Measurements from ENCODE around the gene LRRK1. TPM values are rescaled to one million over a fixed set of nuclear protein-coding genes. Genes with fewer than 3 reads are reported as not detected.

The LRRK1 gene
- total RNA-seq, 1 donor, result 20.2 TPM

Other genes starting within 250 kb of the LRRK1 start
- gene ALDH1A3, start 39.5 kb upstream of the LRRK1 start, total RNA-seq, result not detected

All from hematopoietic multipotent progenitor cell (in vitro differentiated cells).